Ascending aorta (tissue), 2 donors: ENCODE results near the gene CORO7. TPM values are rescaled to one million over a fixed set of nuclear protein-coding genes. Genes with fewer than 3 reads are reported as not detected.

ENCODE experiments used
- DNase-seq, 2 donors: peaks; one replicate each; pipeline ENCODE4 v3.0.0-alpha.2; 2019; ENCODE audit warnings: low spot score in 2 of 2
- H3K27ac ChIP-seq, 2 donors: fragments of 200-600 bp; sonication (generic); one replicate each; pipeline ENCODE4 v1.5.1; 2016 to 2017; ENCODE audit warnings: mild to moderate bottlenecking in 1 of 2
- H3K27me3 ChIP-seq: fragments of 200-600 bp; sonication (generic); one replicate; pipeline ENCODE4 v1.5.1; 2017
- H3K36me3 ChIP-seq, 2 donors: fragments of 200-600 bp; sonication (generic); one replicate each; pipeline ENCODE4 v1.5.1; 2016
- H3K4me1 ChIP-seq, 2 donors: fragments of 200-600 bp; sonication (generic); one replicate each; pipeline ENCODE4 v1.5.1; 2016 to 2017; ENCODE audit warnings: mild to moderate bottlenecking in 1 of 2
- H3K4me3 ChIP-seq, 2 donors: fragments of 200-600 bp; sonication (generic); one replicate each; pipeline ENCODE4 v1.5.1; 2016 to 2017; ENCODE audit warnings: mild to moderate bottlenecking in 1 of 2
- H3K9me3 ChIP-seq, 2 donors: fragments of 200-600 bp; sonication (generic); one replicate each; pipeline ENCODE4 v1.5.1; 2016
- CTCF ChIP-seq, 3 experiments: fragments of 200-600 bp in 2 of 3; fragments of 450-650 bp in 1 of 3; sonication (generic) in 2 of 3; IDR thresholded peaks; one replicate each; pipeline ENCODE4 v1.5.1; 2016 to 2019; ENCODE audit warnings: antibody characterized with exemption in 3 of 3, mild to moderate bottlenecking in 1 of 3, moderate library complexity in 1 of 3
- intact Hi-C: fragments of 100-400 bp; cut with DNase I; formaldehyde crosslinking; loops from one replicate; pipeline ENCODE4 v1.15.1; 2023
- total RNA-seq: library from RNA; depleted of rRNA; stranded (reverse); fragments of >200 nt; gene quantifications from one replicate; pipeline ENCODE4 v1.1.0, GENCODE V29; 2016

CORO7 gene
- total RNA-seq, 1 donor from 2014 or later, result 41.9 TPM

DNA sequence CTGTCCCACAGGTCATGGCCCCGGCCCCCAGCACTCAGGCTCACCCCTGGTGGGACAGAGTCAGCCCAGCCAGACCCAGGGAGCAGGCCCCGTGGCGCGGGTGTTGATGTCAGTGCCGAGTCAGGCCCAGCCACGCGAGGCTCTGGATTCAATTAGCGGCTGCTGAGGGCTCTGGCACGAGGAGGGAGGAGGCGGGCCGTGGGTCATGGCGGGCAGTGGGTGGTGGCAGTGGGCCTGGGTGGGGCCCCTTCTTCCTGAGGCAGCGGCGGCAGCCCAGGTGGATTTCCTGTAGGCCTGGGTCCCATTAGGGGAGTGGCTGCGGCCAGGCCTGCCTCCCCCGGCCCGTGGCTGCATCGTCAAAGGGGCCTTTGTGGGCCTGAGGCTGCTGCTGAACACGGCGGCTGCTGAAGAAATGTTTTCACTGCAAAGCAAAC, 31.9 kb downstream of the CORO7 start:
- peak overlapping the region; percentile 94 to 99 for H3K27ac ChIP-seq
- peaks cover 68 to 91% of the 10 kb centered on the region in 2 donors for H3K4me1 ChIP-seq
- intact Hi-C loops, result no loop called here
- peak in 1 of 2 donors; percentile 70 for DNase-seq
- no peaks in the 10 kb centered on the region for H3K9me3 ChIP-seq
- H3K36me3 ChIP-seq, result peaks cover 35 to 37% of the 10 kb centered on the region in 2 donors
- no peaks in the 10 kb centered on the region for H3K27me3 ChIP-seq
- no peak overlapping the region for H3K4me3 ChIP-seq
- TF ChIP-seq CTCF (IDR thresholded peaks at IDR 0.05), result no peak

DNA sequence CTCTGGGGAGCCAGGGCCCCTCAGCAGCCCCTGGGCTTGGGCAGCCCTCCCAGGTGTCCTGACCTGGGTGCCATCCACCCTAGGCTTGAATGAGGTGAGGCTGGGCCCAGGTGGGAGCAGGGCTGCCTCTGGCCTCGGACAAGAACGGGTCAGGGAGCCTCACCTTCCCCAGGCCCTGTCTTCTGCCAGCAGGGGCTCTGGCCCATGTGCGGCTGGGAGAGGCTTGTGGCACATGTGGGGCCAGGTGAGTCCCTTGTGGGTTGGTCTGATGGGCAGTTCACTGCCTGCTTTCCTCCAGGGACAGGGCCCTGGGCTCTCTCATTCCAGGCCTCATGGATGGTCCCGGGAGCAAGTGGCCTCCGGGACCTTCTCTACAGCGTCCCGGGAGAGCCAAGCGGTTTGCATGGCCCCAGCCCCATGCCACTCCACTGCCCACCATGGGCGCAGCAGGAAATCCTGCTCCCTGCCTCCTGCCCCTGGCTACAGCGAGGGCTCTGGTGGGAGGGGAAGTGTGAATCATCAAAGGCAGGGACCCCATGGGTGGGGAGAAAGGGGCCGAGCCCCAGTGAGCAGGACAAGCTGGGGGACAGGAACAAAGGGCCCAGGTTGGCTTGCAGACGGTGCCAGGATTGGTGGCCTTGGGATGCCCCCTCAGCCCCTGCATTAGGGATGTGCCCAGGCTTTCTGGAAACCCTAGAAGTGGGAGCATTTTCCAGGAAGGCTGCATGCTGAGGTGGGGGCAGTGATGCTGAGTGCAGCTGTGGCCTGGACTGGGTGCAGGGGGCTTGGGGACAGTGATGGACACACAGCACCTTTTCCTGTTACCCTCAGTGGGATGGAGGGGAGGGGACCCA, 32.6 kb downstream of the CORO7 start:
- Histone ChIP-seq H3K36me3 (peaks cover 35 to 37% of the 10 kb centered on the region in 2 donors), H3K9me3 (no peaks in the 10 kb centered on the region), H3K27ac (peak overlapping the region; percentile 94 to 99), H3K4me1 (peaks cover 74 to 91% of the 10 kb centered on the region in 2 donors), H3K27me3 (no peaks in the 10 kb centered on the region), H3K4me3 (no peak overlapping the region)
- no peak for TF ChIP-seq CTCF (IDR thresholded peaks at IDR 0.05)
- intact Hi-C loops, result no loop called here
- DNase-seq, result peak in 1 of 2 donors; percentile 61

DNA sequence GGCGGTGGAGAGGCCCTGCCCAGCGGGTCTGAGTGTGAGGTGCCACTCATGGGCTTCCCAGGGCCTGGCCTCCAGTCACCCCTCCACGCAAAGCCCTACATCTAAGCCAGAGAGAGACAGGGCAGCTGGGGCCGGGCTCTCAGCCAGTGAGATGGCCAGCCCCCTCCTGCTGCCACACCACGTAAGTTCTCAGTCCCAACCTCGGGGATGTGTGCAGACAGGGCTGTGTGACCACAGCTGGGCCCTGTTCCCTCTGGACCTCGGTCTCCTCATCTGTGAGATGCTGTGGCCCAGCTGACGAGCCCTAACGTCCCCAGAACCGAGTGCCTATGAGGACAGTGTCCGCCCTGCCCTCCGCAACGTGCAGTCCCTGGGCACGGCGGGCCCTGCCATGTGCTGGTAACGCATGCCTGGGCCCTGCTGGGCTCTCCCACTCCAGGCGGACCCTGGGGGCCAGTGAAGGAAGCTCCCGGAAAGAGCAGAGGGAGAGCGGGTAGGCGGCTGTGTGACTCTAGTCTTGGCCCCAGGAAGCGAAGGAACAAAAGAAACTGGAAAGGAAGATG, 33.5 kb downstream of the CORO7 start:
- no peak for TF ChIP-seq CTCF (IDR thresholded peaks at IDR 0.05)
- peak overlapping the region; percentile 19 to 33 for H3K4me3 ChIP-seq
- H3K27me3 ChIP-seq, result no peaks in the 10 kb centered on the region
- no peaks in the 10 kb centered on the region for H3K9me3 ChIP-seq
- H3K4me1 ChIP-seq, result peaks cover 77 to 93% of the 10 kb centered on the region in 2 donors
- H3K36me3 ChIP-seq, result peaks cover 35 to 42% of the 10 kb centered on the region in 2 donors
- intact Hi-C loops, result no loop called here
- H3K27ac ChIP-seq, result peak overlapping the region; percentile 94 to 99
- peak in 1 of 2 donors; percentile 64 for DNase-seq

DNA sequence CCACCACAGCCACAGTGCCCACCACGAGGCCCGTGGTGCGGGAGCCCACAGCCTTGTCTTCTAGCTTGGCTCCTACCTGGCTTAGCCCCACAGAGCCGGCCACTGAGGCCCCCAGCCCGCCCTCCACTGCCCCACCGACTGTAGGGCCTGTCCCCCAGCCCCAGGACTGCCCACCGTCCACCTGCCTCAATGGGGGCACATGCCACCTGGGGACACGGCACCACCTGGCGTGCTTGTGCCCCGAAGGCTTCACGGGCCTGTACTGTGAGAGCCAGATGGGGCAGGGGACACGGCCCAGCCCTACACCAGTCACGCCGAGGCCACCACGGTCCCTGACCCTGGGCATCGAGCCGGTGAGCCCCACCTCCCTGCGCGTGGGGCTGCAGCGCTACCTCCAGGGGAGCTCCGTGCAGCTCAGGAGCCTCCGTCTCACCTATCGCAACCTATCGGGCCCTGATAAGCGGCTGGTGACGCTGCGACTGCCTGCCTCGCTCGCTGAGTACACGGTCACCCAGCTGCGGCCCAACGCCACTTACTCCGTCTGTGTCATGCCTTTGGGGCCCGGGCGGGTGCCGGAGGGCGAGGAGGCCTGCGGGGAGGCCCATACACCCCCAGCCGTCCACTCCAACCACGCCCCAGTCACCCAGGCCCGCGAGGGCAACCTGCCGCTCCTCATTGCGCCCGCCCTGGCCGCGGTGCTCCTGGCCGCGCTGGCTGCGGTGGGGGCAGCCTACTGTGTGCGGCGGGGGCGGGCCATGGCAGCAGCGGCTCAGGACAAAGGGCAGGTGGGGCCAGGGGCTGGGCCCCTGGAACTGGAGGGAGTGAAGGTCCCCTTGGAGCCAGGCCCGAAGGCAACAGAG, 34.2 kb downstream of the CORO7 start:
- intact Hi-C loops, result no loop called here
- peak overlapping the region; percentile 94 to 99 for H3K27ac ChIP-seq
- H3K36me3 ChIP-seq, result peaks cover 35 to 47% of the 10 kb centered on the region in 2 donors
- TF ChIP-seq CTCF (IDR thresholded peaks at IDR 0.05), result no peak
- H3K4me1 ChIP-seq, result peaks cover 77 to 93% of the 10 kb centered on the region in 2 donors
- H3K9me3 ChIP-seq, result no peaks in the 10 kb centered on the region
- no peak for DNase-seq
- H3K4me3 ChIP-seq, result peak overlapping the region in 1 of 2 donors; percentile 33
- H3K27me3 ChIP-seq, result no peaks in the 10 kb centered on the region
